Heart right ventricle (tissue), 16 donors: Measurements from ENCODE around the gene KIF5A. TPM values are rescaled to one million over a fixed set of nuclear protein-coding genes. Genes with fewer than 3 reads are reported as not detected.

Experiments
- ATAC-seq, 8 donors: fragments of 200-7000 bp; cut with Tn5 transposase; one replicate each; pipeline ENCODE4 v1.9.1; 2020; ENCODE audit warnings: mild to moderate bottlenecking in 8 of 8, moderate library complexity in 8 of 8, moderate number of reproducible peaks in 1 of 8
- DNase-seq, 2 donors: peaks; one replicate each; pipeline ENCODE4 v3.0.0-alpha.2; 2020
- H3K27ac ChIP-seq, 10 donors: fragments of 200-600 bp; sonication (generic) in 2 of 10; one replicate each; pipeline versions ENCODE4 v1.5.0 to v1.8.0; 2020 to 2022; ENCODE audit warnings: mild to moderate bottlenecking in 3 of 10
- H3K27me3 ChIP-seq, 7 donors: fragments of 200-600 bp; one replicate each; pipeline ENCODE4 v1.8.0; 2021 to 2022; ENCODE audit warnings: mild to moderate bottlenecking in 2 of 7
- H3K36me3 ChIP-seq, 9 donors: fragments of 200-600 bp; sonication (generic) in 1 of 9; one replicate each; pipeline versions ENCODE4 v1.5.0 to v1.8.0; 2020 to 2022; ENCODE audit warnings: mild to moderate bottlenecking in 2 of 9
- H3K4me1 ChIP-seq, 9 donors: fragments of 200-600 bp; sonication (generic) in 1 of 9; one replicate each; pipeline versions ENCODE4 v1.5.0 to v1.8.0; 2020 to 2022; ENCODE audit warnings: mild to moderate bottlenecking in 4 of 9
- H3K4me3 ChIP-seq, 10 donors: fragments of 200-600 bp; sonication (generic) in 2 of 10; one replicate each; pipeline versions ENCODE4 v1.5.0 to v1.8.0; 2020 to 2022; ENCODE audit warnings: mild to moderate bottlenecking in 7 of 10, moderate library complexity in 2 of 10
- H3K9me3 ChIP-seq, 11 donors: fragments of 200-600 bp in 10 of 11; sonication (generic) in 2 of 11; one replicate each; pipeline versions ENCODE4 v1.5.0 to v1.8.0; 2013 to 2022; ENCODE audit warnings: mild to moderate bottlenecking in 2 of 11, control low read depth in 1 of 11, moderate library complexity in 1 of 11
- CTCF ChIP-seq, 9 donors: fragments of 200-600 bp; sonication (generic) in 2 of 9; IDR thresholded peaks; one replicate each; pipeline versions ENCODE4 v1.5.0 to v1.8.0; 2021 to 2022; ENCODE audit warnings: antibody characterized with exemption in 9 of 9, mild to moderate bottlenecking in 5 of 9, moderate library complexity in 1 of 9
- WGBS, 2 donors: extraction: QIAGEN DNeasy Blood & Tissue Kit; methylation state at CpG; one replicate each; pipeline ENCODE4 v1.1.7; 2013; ENCODE audit warnings: inconsistent platforms in 1 of 2; 5-methylcytosine and 5-hydroxymethylcytosine counted together
- intact Hi-C, 10 donors: fragments of 100-400 bp; cut with DNase I; formaldehyde crosslinking; loops; one replicate each; pipeline versions ENCODE4 v1.11.1 to v1.14.2; 2022
- polyA plus RNA-seq, 2 donors: library from polyadenylated mRNA; stranded (reverse); fragments of 200-250 nt; gene quantifications; one replicate each; pipeline ENCODE4 v1.2.3, GENCODE V29; 2013
- total RNA-seq, 10 donors: library from RNA; stranded (reverse); fragmentation: NEBNext Ultra II Directional in 3 of 10; extraction: Animal tissue kit (Norgen Biotek cat#: 25700) in 3 of 10; gene quantifications; one replicate each; pipeline versions ENCODE4 v1.2.1 to v1.2.4, GENCODE V29; 2021 to 2023
- donor health status: Arrhythmogenic right ventricular cardiomyopathy.
- donor health status: ischemic (EF 13 %, LVEDD 7.1; RV severe dilation, severe dysfunction).
- donor health status: healthy with polysubstance abuse.
- donor health status: DM: no; HTN: yes; CAD: no.
- donor health status: DM: no; HTN: no; CAD: no.
- donor health status: ischemic (EF 25% LVEDD 6.9; RV normal size, moderate dysfunction).
- donor health status: ischemic (EF 25% LVEDD 5.7; RV mildly dilated, moderate dysfunction).
- donor health status: healthy.
- donor health status: DM: yes; HTN: yes; CAD: no.
- donor health status: Ischemic cardiomyopathy.
- donor health status: ischemic (EF 35%, LVEDD 5.7; RV mildly dilated, moderate dysfunction).
- donor health status: nonischemic (EF 11% LVEDD 7.7; RV severe dilation, severe dysfunction).
- donor health status: DM: yes; HTN: yes; CAD: no.
- donor health status: PGD.
- donor health status: ischemic (EF 29% LVEDD 5.4; RV normal size, mild dysfunction).
- donor health status: nonischemic (EF 23%, LVEDD 6.1; RV moderate dilation, normal function).

KIF5A gene
- total and polyA plus RNA-seq, 12 donors: 0.05 to 0.29 (median 0.07) TPM; not detected in 5

- peaks cover 0 to 24% (median 11%) of the 10 kb centered on the region in 9 donors for H3K4me1 ChIP-seq
- no peak overlapping the region for H3K27ac ChIP-seq
- peaks cover 0 to 10% (median 0%) of the 10 kb centered on the region in 9 donors for H3K36me3 ChIP-seq
- peaks cover 6 to 96% (median 73%) of the 10 kb centered on the region in 7 donors for H3K27me3 ChIP-seq
- intact Hi-C loops: loop anchor here in 2 of 10 donors (10.0 kb wide), 2 partner anchors 162 to 172 kb away; partner anchors contain the start of genes GLI1 (in 1 of the 2) and INHBE (in 1 of the 2)
- DNase-seq (no peak), ATAC-seq (no peak)
- 53% methylated on average over 9 of the region's 9 CpGs for WGBS, 2 donors
- H3K4me3 ChIP-seq: no peak overlapping the region
- no peak for TF ChIP-seq CTCF (IDR thresholded peaks at IDR 0.05)
- no peaks in the 10 kb centered on the region for H3K9me3 ChIP-seq
These were observed 77.1 kb downstream of the KIF5A start for GRCh38 chr12:57626921-57627445.

- H3K27me3 ChIP-seq: peaks cover 6 to 96% (median 71%) of the 10 kb centered on the region in 7 donors
- H3K27ac ChIP-seq: no peak overlapping the region
- DNase-seq: no peak
- ATAC-seq: no peak
- TF ChIP-seq CTCF (IDR thresholded peaks at IDR 0.05): no peak
- peaks cover 0 to 10% (median 0%) of the 10 kb centered on the region in 9 donors for H3K36me3 ChIP-seq
- intact Hi-C loops: loop anchor here in 2 of 10 donors (10.0 kb wide), 2 partner anchors 163 to 173 kb away; partner anchors contain the start of genes GLI1 (in 1 of the 2) and INHBE (in 1 of the 2)
- H3K9me3 ChIP-seq: no peaks in the 10 kb centered on the region
- H3K4me1 ChIP-seq: peaks cover 0 to 29% (median 14%) of the 10 kb centered on the region in 9 donors
- 15 to 26% methylated on average over 64 to 67 of the region's 67 CpGs for WGBS, 2 donors
- H3K4me3 ChIP-seq: no peak overlapping the region
These were observed 77.8 kb downstream of the KIF5A start for GRCh38 chr12:57627501-57628279.

GRCh38 chr12:57628280-57629191 is 78.7 kb downstream of the KIF5A start:
- 59 to 71% methylated on average over 29 of the region's 29 CpGs for WGBS, 2 donors
- intact Hi-C loops: loop anchor here in 2 of 10 donors (10.0 kb wide), 2 partner anchors 164 to 174 kb away; partner anchors contain the start of genes GLI1 (in 1 of the 2) and INHBE (in 1 of the 2)
- no peak for TF ChIP-seq CTCF (IDR thresholded peaks at IDR 0.05)
- no peaks in the 10 kb centered on the region for H3K9me3 ChIP-seq
- H3K27ac ChIP-seq: no peak overlapping the region
- no peak for ATAC-seq
- peaks cover 0 to 10% (median 0%) of the 10 kb centered on the region in 9 donors for H3K36me3 ChIP-seq
- peaks cover 0 to 37% (median 20%) of the 10 kb centered on the region in 9 donors for H3K4me1 ChIP-seq
- H3K4me3 ChIP-seq: no peak overlapping the region
- DNase-seq: no peak
- peaks cover 6 to 96% (median 64%) of the 10 kb centered on the region in 7 donors for H3K27me3 ChIP-seq
